H1 (cell line): Measurements from ENCODE around the gene AGAP1. TPM values are rescaled to one million over a fixed set of nuclear protein-coding genes. Genes with fewer than 3 reads are reported as not detected.

Experiments
- CHD1 ChIP-seq: IDR thresholded peaks from 2 replicates; pipeline ENCODE4 v1.6.1; 2012; ENCODE audit warnings: low read depth, low read length, improper control_type of control experiment
- CHD2 ChIP-seq: IDR thresholded peaks from 2 replicates; pipeline ENCODE4 v1.6.1; 2012; ENCODE audit warnings: low read length, improper control_type of control experiment
- CHD7 ChIP-seq: fragments of 300-600 bp; sonication (generic); IDR thresholded peaks from 2 replicates; pipeline ENCODE4 v1.7.1; 2012; ENCODE audit warnings: low read length, moderate library complexity, mild to moderate bottlenecking, inconsistent platforms; ENCODE audit not compliant: insufficient replicate concordance
- CTCF ChIP-seq, 3 experiments: IDR thresholded peaks; 1 replicate in 2 of 3; 2 replicates in 1 of 3; pipeline versions ENCODE4 v1.5.1 to v1.6.1; 2011; ENCODE audit warnings: low read length in 3 of 3, mild to moderate bottlenecking in 3 of 3, inconsistent platforms in 2 of 3, low read depth in 1 of 3, moderate library complexity in 1 of 3; ENCODE audit not compliant: insufficient read depth in 1 of 3; ENCODE audit errors: control extremely low read depth in 1 of 3
- NANOG ChIP-seq: IDR thresholded peaks from 2 replicates; pipeline ENCODE4 v1.6.1; 2011; ENCODE audit warnings: low read length, low read depth, mild to moderate bottlenecking, inconsistent platforms; ENCODE audit not compliant: insufficient read depth, poor library complexity, severe bottlenecking
- SAP30 ChIP-seq: fragments of 300-600 bp; sonication (generic); IDR thresholded peaks from 2 replicates; pipeline ENCODE4 v1.7.1; 2012; ENCODE audit warnings: low read length, moderate library complexity, mild to moderate bottlenecking, inconsistent platforms; ENCODE audit not compliant: insufficient read depth, insufficient replicate concordance
- SRF ChIP-seq: IDR thresholded peaks from 2 replicates; pipeline ENCODE4 v1.6.1; 2011; ENCODE audit warnings: mild to moderate bottlenecking, low read depth, low read length, moderate library complexity
- TBP ChIP-seq: IDR thresholded peaks from 2 replicates; pipeline ENCODE4 v1.6.1; 2011; ENCODE audit warnings: low read depth, low read length, improper control_type of control experiment
- ZNF274 ChIP-seq: IDR thresholded peaks from 2 replicates; pipeline ENCODE4 v1.7.0; 2012; ENCODE audit warnings: low read length, borderline replicate concordance; ENCODE audit errors: extremely low read depth
- polyA plus RNA-seq, 7 experiments: library from polyadenylated mRNA; depleted of rRNA in 3 of 7; stranded (reverse) in 5 of 7; unstranded in 2 of 7; fragments of >200 nt in 5 of 7; fragments of 200-250 nt in 2 of 7; gene quantifications; 1 replicate in 5 of 7; 2 replicates in 1 of 7; 4 replicates in 1 of 7; pipeline versions ENCODE4 v1.2.1 to v1.2.3, GENCODE V29; 2011 to 2013; ENCODE audit warnings: missing spikeins in 2 of 7, mixed read lengths in 2 of 7
- total RNA-seq: library from RNA; stranded (reverse); fragmentation: NEBNext Ultra II Directional; extraction: Animal tissue kit (Norgen Biotek cat#: 25700); gene quantifications from 2 replicates; pipeline ENCODE4 v1.2.1, GENCODE V29; 2021

Gene AGAP1
- total and polyA plus RNA-seq, 2 of the 8 experiments (the other 6 are each of a cell fraction or from before 2014, with no cell fraction given) = 18.1 to 39.4 TPM

- TF ChIP-seq CHD7 = no peak
- no peak for TF ChIP-seq NANOG
- TF ChIP-seq CTCF (IDR thresholded peaks at IDR 0.05; ENCODE audit: control extremely low read depth in 1 of 3, insufficient read depth in 1 of 3, low read depth in 1 of 3, low read length in 3 of 3) = no peak
- TF ChIP-seq TBP = no peak
- TF ChIP-seq SRF = no peak
- TF ChIP-seq CHD1 = no peak
- no peak for TF ChIP-seq SAP30
- no peak for TF ChIP-seq ZNF274
- TF ChIP-seq CHD2 = no peak
- TF ChIP-seq, all 59 proteins: peak for 0
These were observed 355.1 kb downstream of the AGAP1 start (continued) for GRCh38 chr2:235848946-235849345.
